ENCODE results near the gene LRP1-AS. TPM values are rescaled to one million over a fixed set of nuclear protein-coding genes. Genes with fewer than 3 reads are reported as not detected.

Gene LRP1-AS
- total RNA-seq, 1 experiment from 2014 or later = not detected

DNA sequence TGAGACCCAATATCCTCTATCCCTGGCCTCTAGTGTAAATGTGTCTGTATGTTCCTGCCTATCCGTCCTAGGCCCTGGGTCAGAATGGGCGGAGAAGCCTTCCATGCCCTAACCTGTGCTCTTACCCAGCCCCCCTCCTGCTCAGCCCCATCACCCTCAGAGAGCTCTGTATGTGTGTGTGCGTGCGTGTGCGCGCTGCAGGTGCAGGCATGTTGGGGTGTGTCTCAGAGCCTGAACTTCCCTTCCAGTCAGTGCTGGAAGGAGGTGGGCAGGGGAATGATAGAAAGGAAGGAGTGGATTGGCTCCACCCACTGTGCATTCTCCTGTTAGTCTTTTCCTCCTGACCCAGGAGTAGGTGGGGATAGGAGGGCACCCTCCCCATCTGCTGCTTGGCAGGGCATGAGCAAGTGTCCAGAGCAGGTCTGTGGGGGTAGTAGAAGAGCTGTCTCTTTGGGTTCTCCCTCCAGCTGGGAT, 51.3 kb downstream of the LRP1-AS start:
- DNase-seq = peak; percentile 43
- Histone ChIP-seq H2AFZ (ENCODE audit: low read length) (no peak overlapping the region), H4K20me1 (ENCODE audit: insufficient read depth, low read depth, low read length) (no peaks in the 10 kb centered on the region), H3K9ac (ENCODE audit: low read length) (peak overlapping the region; percentile 26; the same call in 1 of the 2 replicates), H3K4me2 (ENCODE audit: low read depth, low read length, poor library complexity, severe bottlenecking) (no peak overlapping the region), H3K79me2 (ENCODE audit: low read length) (peaks cover 6% of the 10 kb centered on the region; the same call in 1 of the 2 replicates), H3K4me1 (ENCODE audit: low read length) (peaks cover 52% of the 10 kb centered on the region), H3K27me3 (ENCODE audit: low read length) (no peaks in the 10 kb centered on the region), H3K36me3 (ENCODE audit: insufficient read depth, low read length) (peaks cover 44% of the 10 kb centered on the region; the same call in 1 of the 2 replicates), H3K9me2 (replicated peaks; ENCODE audit: insufficient read depth, low read length) (no peaks in the 10 kb centered on the region), H3K27ac (ENCODE audit: low read length) (peak overlapping the region; percentile 83; the same call in 1 of the 2 replicates), H3K4me3 (ENCODE audit: low read length) (no peak overlapping the region), H3K9me3 (ENCODE audit: low read length) (no peaks in the 10 kb centered on the region)

DNA sequence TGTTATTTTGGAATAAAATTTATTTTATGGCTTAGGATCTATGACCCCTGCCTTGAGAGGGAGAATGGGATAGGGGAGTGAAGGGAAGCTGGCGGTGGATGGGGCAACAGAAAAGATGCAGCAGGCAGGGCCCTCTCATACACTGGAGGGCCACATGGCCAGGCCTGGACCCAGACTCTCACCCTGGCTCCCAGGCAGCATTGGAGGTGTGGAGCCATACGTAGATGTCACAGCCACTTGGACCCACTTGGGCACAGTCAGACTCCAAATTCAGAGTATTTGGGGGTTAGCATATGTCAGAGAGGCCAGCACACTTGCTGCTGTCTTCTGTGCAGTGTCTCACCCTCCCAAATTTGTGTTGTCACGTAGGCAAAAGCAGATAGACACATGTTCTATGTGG, 52.0 kb downstream of the LRP1-AS start:
- Histone ChIP-seq H3K36me3 (ENCODE audit: insufficient read depth, low read length) (peaks cover 44% of the 10 kb centered on the region; the same call in 1 of the 2 replicates), H3K79me2 (ENCODE audit: low read length) (peaks cover 13% of the 10 kb centered on the region), H3K4me1 (ENCODE audit: low read length) (peaks cover 58% of the 10 kb centered on the region), H3K9ac (ENCODE audit: low read length) (peak overlapping the region; percentile 68; the same call in 1 of the 2 replicates), H3K27ac (ENCODE audit: low read length) (peak overlapping the region; percentile 83), H2AFZ (ENCODE audit: low read length) (no peak overlapping the region), H4K20me1 (ENCODE audit: insufficient read depth, low read depth, low read length) (no peaks in the 10 kb centered on the region), H3K9me3 (ENCODE audit: low read length) (no peaks in the 10 kb centered on the region), H3K4me2 (ENCODE audit: low read depth, low read length, poor library complexity, severe bottlenecking) (no peak overlapping the region), H3K9me2 (replicated peaks; ENCODE audit: insufficient read depth, low read length) (no peaks in the 10 kb centered on the region), H3K4me3 (ENCODE audit: low read length) (no peak overlapping the region), H3K27me3 (ENCODE audit: low read length) (no peaks in the 10 kb centered on the region)
- peak; percentile 57 for DNase-seq

Small RNA genes within 50 kb of the gene (small RNA-seq; reads per million reads assigned to genes)
- not detected for gene MIR1228

Other genes with a start within 250 kb of the LRP1-AS start
- gene SDR9C7, start 213.2 kb downstream of the LRP1-AS start, total RNA-seq (2014; rRNA removed; shearing (Covaris generic); ENCODE audit: low replicate concordance) = not detected in 2 replicates
- 0.11 TPM in 1 of 2 replicates, not detected in the other for gene RDH16, start 190.0 kb downstream of the LRP1-AS start, total RNA-seq (2014; rRNA removed; shearing (Covaris generic); ENCODE audit: low replicate concordance)
- gene ZBTB39, start 141.1 kb downstream of the LRP1-AS start, total RNA-seq (2014; rRNA removed; shearing (Covaris generic); ENCODE audit: low replicate concordance) = 10.0 and 10.7 TPM in 2 replicates
- gene TAC3, start 131.1 kb downstream of the LRP1-AS start, total RNA-seq (2014; rRNA removed; shearing (Covaris generic); ENCODE audit: low replicate concordance) = not detected in 2 replicates
- gene MYO1A, start 97.5 kb downstream of the LRP1-AS start, total RNA-seq (2014; rRNA removed; shearing (Covaris generic); ENCODE audit: low replicate concordance) = 0.11 and 3.8 TPM in 2 replicates
- 34.2 and 59.6 TPM in 2 replicates for gene NEMP1, start 68.8 kb downstream of the LRP1-AS start, total RNA-seq (2014; rRNA removed; shearing (Covaris generic); ENCODE audit: low replicate concordance)
- 19.4 and 38.0 TPM in 2 replicates for gene NAB2, start 58.5 kb downstream of the LRP1-AS start, total RNA-seq (2014; rRNA removed; shearing (Covaris generic); ENCODE audit: low replicate concordance)
- 116 and 140 TPM in 2 replicates for gene STAT6, start 36.3 kb downstream of the LRP1-AS start, total RNA-seq (2014; rRNA removed; shearing (Covaris generic); ENCODE audit: low replicate concordance)
- 0.56 and 3.1 TPM in 2 replicates for gene LRP1, start 19.1 kb downstream of the LRP1-AS start, total RNA-seq (2014; rRNA removed; shearing (Covaris generic); ENCODE audit: low replicate concordance)
- gene NXPH4, start 69.2 kb upstream of the LRP1-AS start, total RNA-seq (2014; rRNA removed; shearing (Covaris generic); ENCODE audit: low replicate concordance) = 2.9 and 4.2 TPM in 2 replicates
- 399 and 449 TPM in 2 replicates for gene SHMT2, start 82.1 kb upstream of the LRP1-AS start, total RNA-seq (2014; rRNA removed; shearing (Covaris generic); ENCODE audit: low replicate concordance)
- 5.9 and 7.8 TPM in 2 replicates for gene STAC3, start 103.6 kb upstream of the LRP1-AS start, total RNA-seq (2014; rRNA removed; shearing (Covaris generic); ENCODE audit: low replicate concordance)